ENCODE results near the gene SOWAHA. TPM values are rescaled to one million over a fixed set of nuclear protein-coding genes. Genes with fewer than 3 reads are reported as not detected.

SOWAHA gene
- total and polyA plus RNA-seq, 2 donors (not counting 3 experiments of a cell fraction or from before 2014, with no cell fraction given), result not detected

DNA sequence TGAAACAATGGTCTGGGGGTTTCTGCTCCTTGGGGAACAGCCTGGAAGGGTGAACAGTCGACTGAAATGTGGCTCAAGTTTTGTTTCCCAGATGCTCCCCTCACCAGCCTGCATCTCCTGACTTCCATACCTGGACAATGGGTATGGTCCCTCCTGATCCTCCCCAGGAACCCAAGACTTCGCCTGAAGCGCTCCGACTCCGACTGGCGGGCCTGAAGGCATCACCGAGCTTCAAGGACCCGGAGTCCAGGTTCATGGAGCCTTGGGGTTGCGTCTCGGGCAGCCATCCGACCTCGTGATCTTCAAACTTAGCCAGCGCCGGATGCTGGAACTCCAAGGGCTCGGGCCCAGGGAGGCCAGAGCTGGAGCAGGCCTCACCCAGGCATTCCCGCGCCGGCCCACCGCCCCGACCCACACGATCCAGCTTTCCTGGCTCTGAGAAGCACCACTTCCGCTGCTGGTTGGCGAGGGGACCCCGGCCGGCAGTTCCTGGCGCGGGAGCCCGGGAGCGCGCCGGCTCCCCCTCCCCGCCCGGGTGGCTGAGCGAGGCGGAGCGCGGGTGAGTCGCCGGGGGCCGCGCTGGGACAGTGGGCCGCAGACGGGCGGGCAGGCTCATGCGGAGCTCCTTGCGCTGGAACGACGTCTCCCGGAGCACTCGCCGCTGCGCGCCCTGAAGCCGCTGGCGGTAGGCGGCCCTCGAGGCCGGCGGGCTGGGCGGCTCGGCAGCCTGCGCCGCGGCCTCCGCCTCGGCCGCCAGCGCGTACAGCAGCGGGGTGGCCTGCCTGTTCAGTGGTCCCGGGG lies 12.1 kb downstream of the SOWAHA start:
- Histone ChIP-seq H3K9ac (replicated peaks; ENCODE audit: extremely low read depth, insufficient read depth, low read length) (no peak overlapping the region), H3K4me1 (ENCODE audit: control insufficient read depth, extremely low read depth, insufficient read depth, low read length) (peaks cover 12% of the 10 kb centered on the region), H4K20me1 (replicated peaks; ENCODE audit: control insufficient read depth, extremely low read depth, insufficient read depth, low read length) (no peaks in the 10 kb centered on the region), H3K4me3 (replicated peaks in 1 of 3; ENCODE audit: insufficient read depth in 1 of 3, low read depth in 1 of 3, low read length in 3 of 3) (no peak overlapping the region), H3K4me2 (ENCODE audit: insufficient read depth, low read length) (no peak overlapping the region), H3K79me2 (ENCODE audit: control insufficient read depth, insufficient read depth, low read length) (no peaks in the 10 kb centered on the region), H3K9me1 (replicated peaks; ENCODE audit: control insufficient read depth, extremely low read depth, insufficient read depth, low read length) (no peaks in the 10 kb centered on the region), H2AFZ (ENCODE audit: low read depth, low read length) (no peak overlapping the region), H3K27ac (ENCODE audit: insufficient read depth, low read depth, low read length) (no peak overlapping the region), H3K27me3 (ENCODE audit: control insufficient read depth in 2 of 2, insufficient read depth in 2 of 2, low read length in 2 of 2) (no peaks in the 10 kb centered on the region), H3K36me3 (ENCODE audit: control insufficient read depth in 2 of 2, extremely low read depth in 1 of 2, insufficient read depth in 2 of 2, low read length in 2 of 2) (peaks cover 2 to 4% of the 10 kb centered on the region in 2 experiments), H3K9me3 (replicated peaks; ENCODE audit: control insufficient read depth, insufficient read depth, low read length) (no peaks in the 10 kb centered on the region)
- TF ChIP-seq, protein P1, sequence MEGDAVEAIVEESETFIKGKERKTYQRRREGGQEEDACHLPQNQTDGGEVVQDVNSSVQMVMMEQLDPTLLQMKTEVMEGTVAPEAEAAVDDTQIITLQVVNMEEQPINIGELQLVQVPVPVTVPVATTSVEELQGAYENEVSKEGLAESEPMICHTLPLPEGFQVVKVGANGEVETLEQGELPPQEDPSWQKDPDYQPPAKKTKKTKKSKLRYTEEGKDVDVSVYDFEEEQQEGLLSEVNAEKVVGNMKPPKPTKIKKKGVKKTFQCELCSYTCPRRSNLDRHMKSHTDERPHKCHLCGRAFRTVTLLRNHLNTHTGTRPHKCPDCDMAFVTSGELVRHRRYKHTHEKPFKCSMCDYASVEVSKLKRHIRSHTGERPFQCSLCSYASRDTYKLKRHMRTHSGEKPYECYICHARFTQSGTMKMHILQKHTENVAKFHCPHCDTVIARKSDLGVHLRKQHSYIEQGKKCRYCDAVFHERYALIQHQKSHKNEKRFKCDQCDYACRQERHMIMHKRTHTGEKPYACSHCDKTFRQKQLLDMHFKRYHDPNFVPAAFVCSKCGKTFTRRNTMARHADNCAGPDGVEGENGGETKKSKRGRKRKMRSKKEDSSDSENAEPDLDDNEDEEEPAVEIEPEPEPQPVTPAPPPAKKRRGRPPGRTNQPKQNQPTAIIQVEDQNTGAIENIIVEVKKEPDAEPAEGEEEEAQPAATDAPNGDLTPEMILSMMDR (IDR thresholded peaks at IDR 0.05; ENCODE audit: extremely low read depth in 1 of 2, insufficient read depth in 1 of 2, low read depth in 1 of 2, low read length in 2 of 2), result no peak
- TF ChIP-seq JUN (IDR thresholded peaks at IDR 0.05; ENCODE audit: borderline replicate concordance, insufficient read depth, insufficient read length, low read depth) (no peak), MYC (IDR thresholded peaks at IDR 0.05; ENCODE audit: low read depth, low read length) (no peak), POLR2A (IDR thresholded peaks at IDR 0.05; ENCODE audit: low read depth, low read length) (no peak), POLR2AphosphoS5 (IDR thresholded peaks at IDR 0.05; ENCODE audit: insufficient read depth, low read depth, low read length) (no peak), GATA2 (IDR thresholded peaks at IDR 0.05; ENCODE audit: insufficient read depth, insufficient read length, low read depth, low read length) (no peak), EZH2 (IDR thresholded peaks at IDR 0.05; ENCODE audit: borderline replicate concordance, low read depth, low read length, severe bottlenecking) (no peak), FOS (IDR thresholded peaks at IDR 0.05; ENCODE audit: borderline replicate concordance, insufficient read depth, low read length) (no peak)
- TF ChIP-seq, protein P2, sequence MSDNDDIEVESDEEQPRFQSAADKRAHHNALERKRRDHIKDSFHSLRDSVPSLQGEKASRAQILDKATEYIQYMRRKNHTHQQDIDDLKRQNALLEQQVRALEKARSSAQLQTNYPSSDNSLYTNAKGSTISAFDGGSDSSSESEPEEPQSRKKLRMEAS (IDR thresholded peaks at IDR 0.05; ENCODE audit: insufficient read depth, insufficient read length), result no peak
- dilution Hi-C loops (cut with MboI; ENCODE audit: extremely low pct_ligation_motif_present, low sequenced_read_pairs) (no loop called here), intact Hi-C loops (cut with micrococcal nuclease) (loop anchor here (10.0 kb wide), 1 partner anchor 530 kb away; the partner anchor contains the start of gene SLC22A4)
- no TSS peak for BruUV-seq (replicated peaks)
- ChIA-PET CTCF (no interaction called here), POLR2A (no interaction called here)
- FAIRE-seq (no peak), DNase-seq (ENCODE audit: low read depth, low spot score) (no peak)

Measured in endothelial cell of umbilical vein (primary cell).